Stimulated activated CD4-positive, alpha-beta T cell treated with anti-CD3 and anti-CD28 coated beads, Interleukin-15, amount 100 ng/mL, for 1 hour (primary cell): Measurements from ENCODE around the gene ADCY7.
"Not testable (repeated sequence)": the region's sequence is repeated elsewhere in the genome, so short reads cannot be mapped to it uniquely, and the experiment has no call there.

Experiments
- DNase-seq, 2 donors: peaks; one replicate each; pipeline ENCODE4 v3.0.0-alpha.2; 2020; ENCODE audit warnings: low read depth in 1 of 2, low spot score in 1 of 2

ADCY7 gene

DNA sequence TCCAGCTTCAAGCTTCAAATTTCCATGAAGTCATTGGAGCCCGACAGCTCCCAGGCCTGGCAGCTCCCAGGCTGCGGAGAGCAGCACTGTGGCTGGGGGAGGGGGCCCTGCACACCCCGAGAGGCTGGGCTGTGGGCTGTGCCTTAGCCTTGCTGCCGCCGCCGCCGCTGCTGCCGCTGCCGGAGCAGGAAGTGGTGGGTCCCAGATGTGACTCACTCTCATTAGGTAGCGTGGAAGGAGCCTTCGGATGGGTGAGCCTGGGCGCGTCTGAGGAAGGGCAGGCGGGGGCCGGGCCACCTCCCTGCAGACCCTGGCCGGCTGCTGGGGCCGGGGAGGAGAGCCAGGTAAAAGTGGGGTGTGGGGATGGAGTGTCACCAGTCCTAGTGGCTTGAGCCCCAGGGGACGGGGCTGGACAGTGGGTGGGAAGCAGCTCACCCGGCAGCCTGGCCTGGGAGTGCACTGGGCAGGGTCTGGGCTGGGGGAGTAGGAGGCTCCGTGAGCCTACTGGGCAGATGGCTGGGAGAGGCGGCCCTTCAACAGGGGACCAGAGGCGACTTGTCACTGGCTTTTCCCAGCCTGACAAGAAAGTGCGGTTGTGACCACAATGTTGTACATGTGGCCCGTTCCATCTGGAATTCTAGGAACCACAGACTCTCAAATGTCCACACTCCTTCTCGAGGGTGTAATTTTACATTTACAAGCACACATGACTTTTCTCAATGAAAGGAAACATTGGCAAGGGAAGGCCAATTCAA is at the start of gene ADCY7:
TSS of gene ADCY7 (plus strand) at position 215 of the 755 bp plus-strand sequence. CDS start 21,629 bp downstream, outside the sequence.
- DNase-seq = peak; percentile 69 to 71

DNA sequence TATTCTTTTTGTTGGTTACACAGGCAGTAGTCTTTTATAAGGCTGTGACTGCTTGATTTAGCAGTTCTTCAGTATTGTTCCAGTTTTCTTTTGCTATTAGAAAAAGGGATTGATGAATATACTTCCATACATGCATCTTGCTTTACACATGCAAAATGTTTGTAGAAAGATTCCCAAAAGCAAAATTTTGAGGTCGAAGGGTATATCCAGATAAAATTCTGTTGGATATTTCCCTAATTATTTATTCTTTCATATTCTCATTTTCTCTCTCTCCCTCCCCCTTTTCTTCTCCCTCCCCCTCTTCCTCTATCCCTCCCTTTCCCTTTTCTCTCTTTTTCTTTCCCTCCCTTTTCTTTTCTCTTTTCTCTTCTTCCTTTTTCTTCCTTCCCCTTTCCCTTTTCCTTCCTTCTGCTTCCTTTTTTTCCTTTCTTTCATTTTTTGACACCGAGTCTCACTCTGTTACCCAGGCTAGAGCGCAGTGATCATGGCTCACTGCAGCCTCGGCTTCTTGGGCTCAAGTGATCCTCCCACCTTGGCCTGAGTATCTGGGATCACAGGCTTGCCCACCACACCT is 46.9 kb upstream of the ADCY7 start:
- no peak for DNase-seq

DNA sequence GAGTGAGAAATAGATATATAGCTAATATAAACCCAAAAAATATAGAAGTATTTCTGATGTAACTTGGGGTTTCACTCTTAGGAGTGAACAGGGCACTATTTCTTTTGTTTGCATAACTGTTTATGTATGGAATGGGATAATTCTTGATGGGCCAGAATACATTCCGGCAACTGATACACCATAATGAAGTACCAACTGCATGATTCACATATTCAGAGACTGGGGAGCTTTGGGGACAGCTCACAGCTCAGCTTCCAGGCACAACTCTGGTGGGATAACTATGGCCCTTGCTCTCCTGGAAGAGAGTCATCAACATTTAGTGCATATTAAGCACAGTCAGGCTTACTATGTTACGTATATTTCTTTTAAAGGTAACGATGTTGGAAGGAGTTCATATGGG is 42.1 kb upstream of the ADCY7 start:
- DNase-seq = no peak

DNA sequence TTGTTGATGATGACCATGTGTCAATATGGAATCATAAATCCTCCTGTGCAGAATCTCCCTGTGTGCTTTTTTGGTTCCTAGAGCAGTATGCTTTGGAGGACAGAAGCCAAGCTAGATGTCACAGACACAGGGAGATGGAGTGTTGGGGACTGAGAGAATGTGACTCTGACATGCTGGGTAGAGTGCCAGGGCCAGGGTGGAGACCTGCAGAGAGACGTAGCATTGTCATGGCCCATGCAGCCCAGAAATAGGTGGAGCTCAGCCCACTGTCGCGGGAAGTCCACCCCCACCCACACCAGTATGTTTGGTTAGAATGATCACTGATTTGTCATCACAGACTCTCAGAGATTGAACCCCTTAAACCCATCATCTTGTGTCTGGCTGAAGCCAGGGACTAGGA is 39.2 kb upstream of the ADCY7 start:
- DNase-seq = no peak

DNA sequence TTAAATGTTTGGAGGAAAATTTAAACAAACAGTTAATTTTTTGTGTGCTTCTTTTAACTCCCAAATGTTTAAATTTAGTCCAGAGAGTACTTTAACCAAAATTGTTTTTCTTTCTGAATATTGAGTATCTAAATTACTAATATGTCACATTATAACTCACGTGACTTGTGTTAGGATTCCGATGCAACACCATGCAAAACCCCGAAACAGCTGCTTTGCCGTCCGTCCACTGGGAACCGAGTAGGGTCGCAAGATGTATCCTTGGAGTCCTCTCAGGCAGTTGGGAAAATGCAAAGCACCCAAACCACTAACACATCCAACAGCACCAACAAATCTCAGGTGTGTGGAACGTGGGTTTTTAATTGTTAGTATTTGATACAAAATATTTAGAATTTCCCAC is 38.7 kb upstream of the ADCY7 start:
- DNase-seq = no peak

DNA sequence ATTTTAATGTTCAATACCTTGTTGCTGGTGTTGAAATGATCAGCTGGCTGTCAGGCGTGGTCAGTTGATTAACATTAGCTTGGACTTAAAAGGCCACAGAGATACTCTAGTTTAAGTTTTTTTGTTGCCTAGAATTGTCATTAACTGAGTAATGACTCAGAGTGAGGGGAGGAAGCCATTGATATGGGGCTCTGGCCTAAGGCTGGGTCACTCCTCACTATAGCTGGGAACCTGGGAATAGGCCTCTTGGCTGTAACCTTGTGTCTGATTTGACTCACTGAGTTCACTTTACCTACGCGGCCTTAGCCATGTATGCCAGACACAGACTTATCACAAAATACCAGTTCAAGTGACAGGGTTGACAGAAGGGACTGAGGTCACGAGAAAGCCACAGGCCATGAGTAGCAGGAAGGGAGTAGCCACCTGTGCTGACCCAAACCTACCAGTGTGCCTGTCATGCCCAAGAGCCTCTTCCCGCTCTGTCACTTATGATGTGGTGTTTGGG is 37.9 kb upstream of the ADCY7 start:
- no peak for DNase-seq

DNA sequence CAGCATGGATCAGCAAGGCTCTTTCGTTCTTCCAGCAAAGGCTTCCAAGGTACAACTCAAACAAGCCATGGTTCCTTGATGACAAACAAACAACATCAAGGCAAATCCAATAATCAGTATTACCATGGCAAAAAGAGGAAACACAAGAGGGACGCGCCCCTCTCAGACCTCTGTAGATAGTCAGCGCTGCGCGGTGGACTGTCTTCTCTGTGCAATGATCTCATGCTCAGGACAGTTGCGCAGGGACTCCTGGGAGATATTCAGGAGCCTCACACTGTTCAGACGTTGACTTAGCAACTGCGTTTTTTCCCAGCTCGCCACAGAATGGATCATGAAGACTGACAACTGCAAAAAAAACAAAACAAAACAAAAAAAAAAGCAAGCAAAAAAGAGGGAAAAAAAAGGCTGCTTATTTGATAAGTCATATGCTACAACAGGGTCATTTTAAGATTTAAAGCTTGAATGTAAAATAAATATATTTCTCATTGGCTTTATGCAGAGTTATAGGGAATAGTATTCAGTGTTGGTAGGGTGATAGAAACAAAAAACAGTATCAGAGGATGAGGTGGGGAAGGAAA is 37.1 kb upstream of the ADCY7 start:
- DNase-seq = no peak

DNA sequence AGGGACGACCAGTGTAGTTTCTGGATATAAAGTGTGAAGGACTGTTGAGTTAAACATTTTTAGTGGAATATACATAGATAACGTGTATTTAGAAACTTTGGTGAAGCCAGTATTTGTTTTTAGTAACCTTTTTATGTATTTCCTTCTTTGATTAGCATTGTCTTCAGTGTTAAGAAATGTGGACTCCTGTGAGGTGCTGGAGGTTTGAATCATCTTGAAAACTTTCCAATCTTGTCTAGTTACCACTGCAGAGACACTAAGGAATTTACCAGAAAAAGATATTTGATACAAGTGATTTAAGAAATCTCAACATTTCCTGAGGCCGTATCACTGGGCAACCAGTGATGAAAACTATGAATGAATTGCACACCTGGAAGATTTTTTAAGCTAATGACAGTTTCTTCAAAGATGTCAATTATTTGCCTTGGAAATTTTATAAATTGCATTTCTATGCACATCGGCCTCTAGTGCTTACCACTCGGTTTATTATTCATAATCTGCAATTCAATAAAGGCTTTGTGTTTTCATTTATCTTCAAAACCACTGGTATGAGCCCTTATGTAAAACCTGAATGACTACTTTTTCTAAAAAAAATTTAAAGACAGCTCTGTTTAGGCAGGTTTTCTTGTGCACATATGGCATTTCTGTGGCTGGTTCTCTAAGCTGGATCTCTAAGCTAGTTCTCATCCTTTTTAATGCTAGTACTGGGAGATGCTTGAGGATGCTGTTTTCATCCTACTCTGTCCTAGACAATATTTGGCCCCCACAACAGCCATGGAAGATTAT is 31.4 kb upstream of the ADCY7 start:
- DNase-seq = no peak

DNA sequence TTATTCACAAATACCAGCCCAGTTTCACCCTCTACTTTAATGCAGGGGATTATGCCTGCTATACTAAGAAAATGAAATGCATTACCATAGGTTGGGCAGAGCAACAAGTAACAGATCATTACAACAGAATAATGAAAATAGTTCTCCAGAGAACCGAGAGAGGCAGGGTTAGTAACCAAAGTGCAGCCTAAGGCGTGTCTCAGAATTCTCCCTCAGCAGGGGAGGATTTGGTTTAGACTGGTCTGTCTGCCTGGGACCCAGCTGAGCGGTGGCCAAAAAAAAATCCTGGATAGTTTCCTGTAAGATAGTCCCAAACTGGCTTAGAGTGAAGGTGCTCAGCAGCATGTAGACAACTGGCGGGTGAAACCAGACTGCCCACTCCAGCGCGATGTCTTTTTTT is 30.8 kb upstream of the ADCY7 start:
- DNase-seq = no peak

DNA sequence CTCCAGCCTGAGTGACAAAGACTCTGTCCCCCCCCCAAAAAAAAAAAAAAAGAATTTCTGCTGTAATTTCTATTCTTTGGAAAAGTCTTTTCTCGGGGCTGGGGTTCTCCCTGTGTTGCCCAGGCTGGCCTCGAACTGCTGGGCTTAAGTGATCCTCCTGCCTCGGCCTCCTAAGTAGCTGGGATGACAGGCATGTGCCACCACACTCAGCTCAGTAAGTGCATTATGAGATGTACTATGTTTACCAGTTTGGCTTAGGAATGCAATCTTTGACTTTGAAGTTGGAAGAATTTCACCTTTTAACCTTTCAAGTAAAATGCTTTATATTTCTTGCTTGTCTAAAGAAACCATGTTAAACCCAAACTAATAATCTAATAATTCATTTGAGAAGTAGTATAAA is 28.0 kb upstream of the ADCY7 start:
- DNase-seq = no peak

DNA sequence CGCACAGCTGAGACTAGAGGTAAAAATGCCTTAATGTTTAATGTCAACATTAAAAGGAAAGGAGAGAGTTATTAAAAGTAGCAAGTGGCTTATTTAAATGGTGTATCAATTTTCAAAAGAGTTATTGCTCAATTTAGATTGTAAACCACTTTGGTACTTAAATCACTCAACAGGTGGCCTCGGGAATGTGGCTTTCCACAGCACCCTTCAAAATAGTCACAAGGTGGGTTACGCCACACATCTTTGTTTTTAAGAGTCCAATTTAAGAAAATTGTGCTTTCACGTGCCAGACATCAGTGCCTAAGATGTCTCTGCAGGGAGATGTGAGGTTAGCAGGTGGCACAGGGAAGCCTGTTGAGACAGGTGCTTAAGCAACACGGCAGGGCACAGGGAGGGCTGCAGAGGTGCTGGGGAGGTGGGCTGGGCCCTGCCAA is 27.5 kb upstream of the ADCY7 start:
- DNase-seq = no peak

DNA sequence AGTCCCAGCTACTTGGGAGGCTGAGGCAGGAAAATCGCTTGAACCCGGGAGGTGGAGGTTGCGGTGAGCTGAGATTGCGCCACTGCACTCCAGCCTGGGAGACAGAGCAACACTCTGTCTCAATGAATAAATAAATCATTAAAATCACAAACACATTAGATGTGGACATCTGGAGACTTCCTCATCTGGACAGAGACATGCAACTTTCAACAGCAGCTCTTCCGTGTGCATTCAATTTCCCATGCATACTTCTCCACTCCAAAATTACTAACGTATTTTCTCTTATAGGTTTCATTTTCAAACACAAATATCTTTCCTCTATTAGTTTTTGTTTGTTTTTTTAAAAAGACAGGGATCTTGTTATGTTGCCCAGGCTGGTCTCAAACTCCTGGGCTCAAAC is 23.3 kb upstream of the ADCY7 start:
- not testable (repeated sequence) for DNase-seq

DNA sequence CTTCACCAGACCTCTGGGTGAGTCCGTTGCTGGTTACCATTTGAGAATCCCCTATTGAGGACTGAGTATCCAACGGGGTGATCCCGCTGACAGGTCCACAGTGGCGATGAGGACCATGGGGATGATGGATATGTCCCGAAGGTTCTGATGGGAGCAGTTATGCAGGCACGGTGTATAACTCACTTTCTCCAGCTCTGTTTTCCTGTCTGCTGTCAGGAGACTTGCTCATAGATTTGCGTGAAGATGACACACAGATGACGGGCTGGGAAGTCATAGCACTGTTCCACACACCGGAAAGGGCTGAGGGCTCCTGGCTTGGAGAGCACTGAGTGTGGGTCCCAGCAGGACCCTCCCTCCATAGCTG is 22.2 kb upstream of the ADCY7 start:
- DNase-seq = no peak

DNA sequence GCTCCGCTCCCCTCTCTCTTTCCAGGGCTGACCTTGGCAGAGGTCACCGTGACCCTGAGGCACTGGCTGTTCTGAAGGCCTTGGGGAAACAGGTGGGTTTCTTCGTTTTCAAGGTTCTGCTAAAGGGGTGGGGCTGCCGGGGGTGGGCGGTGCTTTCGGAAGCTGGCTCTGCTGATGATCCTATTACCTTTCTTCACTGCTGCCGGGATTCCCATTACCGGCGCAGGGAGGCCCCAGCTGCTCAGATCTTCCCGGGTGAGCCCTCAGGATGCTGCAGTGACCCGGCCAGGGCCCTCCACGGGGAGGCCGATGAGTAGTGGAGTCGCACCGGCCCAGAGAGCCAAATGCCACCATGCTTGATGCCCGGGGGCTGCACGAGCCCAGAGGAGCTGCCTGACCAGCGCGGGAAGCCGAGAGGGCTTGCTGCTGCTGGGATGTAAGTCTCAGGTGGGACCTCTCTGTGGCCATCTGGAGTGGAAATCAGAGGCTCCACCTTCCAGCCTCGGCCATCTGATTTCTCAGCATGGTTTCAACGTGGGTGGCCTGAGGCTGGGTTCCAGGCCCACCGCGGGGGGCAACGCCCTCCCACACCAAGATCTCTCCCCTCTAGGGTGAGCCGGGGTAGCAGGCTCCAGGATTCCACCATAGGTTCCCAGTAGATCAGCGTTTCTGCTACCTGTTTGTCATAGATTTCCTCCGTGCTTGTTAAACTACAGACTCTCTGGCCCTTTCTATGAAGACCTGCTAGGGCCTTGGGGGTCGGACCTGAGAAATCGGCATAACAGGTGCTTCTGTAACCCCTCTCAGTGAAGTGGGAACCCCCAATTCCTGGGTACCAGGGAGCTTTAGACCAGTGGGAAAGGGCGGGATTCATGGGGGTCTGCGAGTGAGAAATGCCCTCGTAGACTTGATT is 21.6 kb upstream of the ADCY7 start:
- no peak for DNase-seq

DNA sequence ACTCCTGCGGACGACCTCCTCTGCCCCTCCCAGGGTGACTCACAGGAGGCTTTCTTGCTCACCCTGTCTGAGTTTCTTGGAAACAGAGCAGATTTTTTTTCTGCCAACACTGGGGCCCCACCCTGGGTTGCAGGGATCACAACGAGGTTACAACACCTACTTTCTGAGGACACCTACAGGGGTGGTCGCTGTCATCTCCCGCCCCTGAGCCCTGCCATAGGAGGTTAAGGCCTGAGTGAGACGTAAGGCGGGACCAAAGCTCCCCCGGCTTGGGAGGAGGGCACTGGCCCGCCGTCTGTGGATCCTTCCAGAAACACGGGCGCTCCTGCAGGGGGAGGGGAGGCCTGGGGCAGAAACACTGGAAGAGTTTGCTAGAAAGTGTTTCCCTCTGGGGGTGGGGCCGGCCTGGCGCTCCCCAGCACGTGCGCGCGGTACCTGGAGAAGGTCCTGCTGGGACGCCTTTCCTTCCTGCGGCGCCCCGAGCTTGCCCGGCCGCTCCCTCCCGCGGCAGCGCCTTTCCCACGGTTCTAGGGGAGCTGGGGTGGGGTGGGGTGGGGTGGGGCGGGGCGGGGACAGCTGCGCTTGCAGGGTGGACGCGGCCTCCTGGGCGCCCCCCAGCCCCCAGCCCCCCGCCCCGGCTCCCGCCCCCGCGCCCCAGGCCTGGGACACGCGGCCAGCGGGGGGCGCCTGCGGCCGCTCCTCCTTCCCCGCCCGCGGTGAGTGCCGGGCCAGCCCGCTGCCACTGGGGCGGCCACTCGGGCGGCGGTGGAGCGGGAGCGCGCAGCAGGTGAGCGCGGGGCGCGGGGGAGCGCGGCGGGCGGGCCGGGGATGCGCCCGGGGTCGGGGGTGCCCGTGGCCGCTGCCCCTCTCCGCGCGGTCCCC is 20.7 kb upstream of the ADCY7 start:
- peak; percentile 26 to 40 for DNase-seq

DNA sequence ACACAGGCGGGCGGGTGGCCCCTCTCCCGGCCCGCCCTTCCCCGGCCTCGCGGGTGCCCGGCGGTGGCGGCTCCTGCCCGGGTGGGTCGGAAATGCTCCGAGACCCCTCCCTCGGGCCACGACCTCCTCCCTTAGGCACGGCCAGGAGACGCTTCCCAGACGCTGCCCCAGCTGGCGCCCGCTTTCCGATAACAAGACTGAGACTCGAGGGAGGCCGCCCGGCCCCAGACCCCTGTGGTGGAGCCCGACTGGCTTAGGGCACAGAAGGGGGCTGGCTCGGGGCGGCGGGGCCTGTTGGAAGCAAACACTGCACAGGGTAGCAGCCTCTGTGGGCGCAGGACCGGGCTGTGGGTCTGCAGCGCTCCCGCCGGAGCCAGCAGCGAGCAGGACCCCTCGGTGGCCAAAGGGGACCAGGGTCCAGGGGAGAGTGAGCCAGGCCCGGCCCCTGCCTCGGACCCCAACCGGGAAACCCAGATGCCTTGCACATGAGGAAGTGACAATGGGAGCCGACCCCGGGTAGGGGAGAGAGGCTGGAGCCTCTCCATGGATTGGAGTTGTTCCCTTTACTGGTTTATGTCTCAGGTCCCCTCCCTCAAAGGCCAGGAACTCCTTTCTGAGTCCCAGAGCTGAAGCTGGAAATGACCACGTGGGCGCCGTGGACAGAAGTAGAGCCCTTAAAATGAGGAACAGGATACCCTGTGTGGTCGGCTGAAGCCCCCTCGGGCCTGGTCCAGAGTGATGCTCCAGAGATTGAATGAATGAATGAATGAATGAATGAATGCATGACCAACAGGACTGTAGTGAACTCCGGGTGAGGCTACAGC is 19.8 kb upstream of the ADCY7 start:
- no peak for DNase-seq

DNA sequence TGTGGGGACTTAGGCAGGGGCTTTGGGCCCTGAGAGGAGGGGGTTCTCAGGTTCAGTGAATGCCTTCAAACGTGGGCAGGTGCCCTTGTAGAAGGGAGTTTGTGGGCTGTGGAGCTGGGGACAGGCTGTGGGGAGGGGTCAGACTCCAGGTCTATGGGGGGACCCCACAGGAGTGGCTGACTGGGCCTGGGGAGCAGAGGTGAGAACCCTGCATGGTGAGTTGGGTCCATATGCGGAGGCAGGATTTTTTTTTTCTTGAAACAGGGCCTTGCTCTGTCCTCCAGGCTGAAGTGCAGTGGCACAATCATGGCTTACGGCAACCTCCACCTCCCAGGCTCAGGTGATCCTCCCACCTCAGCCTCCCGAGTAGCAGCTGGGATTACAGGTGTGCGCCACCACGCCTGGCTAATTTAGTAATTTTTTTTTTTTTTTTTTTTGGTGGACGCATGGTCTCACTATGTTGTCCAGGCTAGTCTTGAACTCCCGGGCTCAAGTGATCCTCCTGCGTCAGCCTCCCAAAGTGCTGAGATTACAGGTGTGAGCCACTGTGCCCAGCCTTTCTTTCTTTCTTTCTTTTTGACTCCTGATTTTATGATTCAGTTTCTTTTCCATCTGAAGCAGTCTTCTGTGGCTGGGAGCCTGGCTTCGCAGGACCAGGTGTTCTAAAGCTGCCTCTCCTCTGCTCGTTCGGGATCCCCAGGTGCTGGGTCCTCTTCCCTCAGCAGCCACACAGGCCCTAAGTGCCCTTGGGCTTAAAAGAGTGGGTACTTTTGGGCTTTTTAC is 19.0 kb upstream of the ADCY7 start:
- no peak for DNase-seq
